ENCODE measurements around the gene MED7.

MED7 gene

GRCh38 chr5:157184117-157184670, 41.5 kb upstream of the MED7 start:
- Histone ChIP-seq H3K9me3 (no peaks in the 10 kb centered on the region), H3K27me3 (no peaks in the 10 kb centered on the region; the same call in 1 of the 2 replicates), H3K4me1 (no peaks in the 10 kb centered on the region), H3K4me3 (ENCODE audit: low read depth, low read length) (no peak overlapping the region), H3K36me3 (no peaks in the 10 kb centered on the region)
- no peak for TF ChIP-seq CTCF (IDR thresholded peaks at IDR 0.05; ENCODE audit: low read depth, low read length)
- DNase-seq: no peak

- DNase-seq: no peak
- Histone ChIP-seq H3K36me3 (no peaks in the 10 kb centered on the region), H3K27me3 (no peaks in the 10 kb centered on the region; the same call in 1 of the 2 replicates), H3K4me1 (no peaks in the 10 kb centered on the region), H3K4me3 (ENCODE audit: low read depth, low read length) (no peak overlapping the region), H3K9me3 (no peaks in the 10 kb centered on the region)
- TF ChIP-seq CTCF (IDR thresholded peaks at IDR 0.05; ENCODE audit: low read depth, low read length): no peak
These were observed 39.6 kb upstream of the MED7 start for GRCh38 chr5:157182143-157182757.

GRCh38 chr5:157180374-157181264, 38.0 kb upstream of the MED7 start, which contains the start of gene ITK:
Gene ITK (plus strand): TSS chr5:157180840. CDS start chr5:157180978, 138 bp downstream.
- Histone ChIP-seq H3K27me3 (no peaks in the 10 kb centered on the region; the same call in 1 of the 2 replicates), H3K9me3 (no peaks in the 10 kb centered on the region), H3K36me3 (no peaks in the 10 kb centered on the region), H3K4me3 (ENCODE audit: low read depth, low read length) (no peak within 1 kb of the TSS), H3K4me1 (no peaks in the 10 kb centered on the region)
- TF ChIP-seq CTCF (IDR thresholded peaks at IDR 0.05; ENCODE audit: low read depth, low read length): no peak
- DNase-seq: no peak

- H3K4me1 ChIP-seq: no peaks in the 10 kb centered on the region
- no peaks in the 10 kb centered on the region for H3K36me3 ChIP-seq
- H3K9me3 ChIP-seq: no peaks in the 10 kb centered on the region
- DNase-seq: no peak
- no peak for TF ChIP-seq CTCF (IDR thresholded peaks at IDR 0.05; ENCODE audit: low read depth, low read length)
- H3K27me3 ChIP-seq: no peaks in the 10 kb centered on the region; the same call in 1 of the 2 replicates
- no peak overlapping the region for H3K4me3 ChIP-seq (ENCODE audit: low read depth, low read length)
These were observed 36.3 kb upstream of the MED7 start for GRCh38 chr5:157178966-157179365.

GRCh38 chr5:157177953-157178352, 35.3 kb upstream of the MED7 start:
- no peaks in the 10 kb centered on the region for H3K4me1 ChIP-seq
- H3K36me3 ChIP-seq: no peaks in the 10 kb centered on the region
- TF ChIP-seq CTCF (IDR thresholded peaks at IDR 0.05; ENCODE audit: low read depth, low read length): no peak
- no peak overlapping the region for H3K4me3 ChIP-seq (ENCODE audit: low read depth, low read length)
- no peak for DNase-seq
- H3K9me3 ChIP-seq: no peaks in the 10 kb centered on the region
- H3K27me3 ChIP-seq: no peaks in the 10 kb centered on the region; the same call in 1 of the 2 replicates

Data from BE2C (cell line).